Activated T-helper 17 cell treated with anti-CD3 and anti-CD28 coated beads, Interleukin-2, amount 50 U/mL, for 72 hours (primary cell): Measurements from ENCODE around the gene TEX36. TPM values are rescaled to one million over a fixed set of nuclear protein-coding genes. Genes with fewer than 3 reads are reported as not detected.
"Not testable (repeated sequence)": the region's sequence is repeated elsewhere in the genome, so short reads cannot be mapped to it uniquely, and the experiment has no call there.

Experiments
- ATAC-seq: fragments of 150-1000 bp; cut with Tn5 transposase; replicated peaks from 2 replicates; pipeline ENCODE4 v1.10.0; 2021; ENCODE audit warnings: mild to moderate bottlenecking, moderate library complexity
- H3K27ac Mint-ChIP-seq: one replicate; pipeline ENCODE4 v1.8.0; 2022; ENCODE audit warnings: mixed read lengths
- H3K27me3 Mint-ChIP-seq: one replicate; pipeline ENCODE4 v1.8.0; 2022; ENCODE audit warnings: mixed read lengths
- H3K36me3 Mint-ChIP-seq: one replicate; pipeline ENCODE4 v1.8.0; 2022; ENCODE audit warnings: low read depth, mild to moderate bottlenecking, mixed read lengths
- H3K4me1 Mint-ChIP-seq: one replicate; pipeline ENCODE4 v1.8.0; 2022; ENCODE audit warnings: mixed read lengths
- H3K4me3 Mint-ChIP-seq: one replicate; pipeline ENCODE4 v1.8.0; 2022; ENCODE audit warnings: mild to moderate bottlenecking, mixed read lengths
- H3K9me3 Mint-ChIP-seq: one replicate; pipeline ENCODE4 v1.8.0; 2022; ENCODE audit warnings: mixed read lengths
- total RNA-seq, 2 donors: library from RNA; stranded (reverse); gene quantifications; one replicate each; pipeline ENCODE4 v1.2.3, GENCODE V29; 2022

The TEX36 gene, protein sequence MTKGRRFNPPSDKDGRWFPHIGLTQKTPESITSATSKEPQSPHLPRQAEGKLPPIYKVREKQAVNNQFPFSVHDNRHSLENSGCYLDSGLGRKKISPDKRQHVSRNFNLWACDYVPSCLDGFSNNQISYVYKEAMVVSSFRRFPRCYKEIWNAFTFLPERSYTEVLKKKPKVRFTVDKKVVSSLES
- not detected for total RNA-seq

DNA sequence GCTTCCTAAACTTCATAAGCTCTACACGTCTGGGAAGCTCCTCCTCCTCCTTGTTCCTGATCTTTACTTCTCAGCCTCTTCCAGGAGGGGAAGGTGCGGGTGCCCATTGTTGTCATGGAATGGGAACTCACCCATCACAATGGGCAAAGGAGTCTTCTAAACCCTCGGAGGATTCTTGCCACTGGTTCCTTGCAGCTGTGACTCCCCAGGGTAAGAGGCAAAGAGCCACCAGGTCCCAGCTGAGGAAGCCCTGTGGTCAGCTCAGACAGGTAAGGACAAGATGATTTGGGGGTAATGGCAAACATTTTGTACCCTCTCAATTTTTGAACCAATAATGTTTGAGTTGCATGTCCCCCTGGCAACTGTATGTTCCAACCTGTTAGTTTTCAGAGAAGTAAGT is at the start of gene TEX36:
Gene TEX36, minus strand, starts transcription at position 101 of the 400 bp plus-strand sequence. CDS start 174 bp downstream, outside the sequence.
- H3K4me1 Mint-ChIP-seq, result no peaks in the 10 kb centered on the region
- no peaks in the 10 kb centered on the region for H3K36me3 Mint-ChIP-seq
- H3K27me3 Mint-ChIP-seq, result peaks cover 26% of the 10 kb centered on the region
- peaks cover 3% of the 10 kb centered on the region for H3K9me3 Mint-ChIP-seq
- no peak for ATAC-seq
- no peak within 1 kb of the TSS for H3K27ac Mint-ChIP-seq
- no peak within 1 kb of the TSS for H3K4me3 Mint-ChIP-seq

DNA sequence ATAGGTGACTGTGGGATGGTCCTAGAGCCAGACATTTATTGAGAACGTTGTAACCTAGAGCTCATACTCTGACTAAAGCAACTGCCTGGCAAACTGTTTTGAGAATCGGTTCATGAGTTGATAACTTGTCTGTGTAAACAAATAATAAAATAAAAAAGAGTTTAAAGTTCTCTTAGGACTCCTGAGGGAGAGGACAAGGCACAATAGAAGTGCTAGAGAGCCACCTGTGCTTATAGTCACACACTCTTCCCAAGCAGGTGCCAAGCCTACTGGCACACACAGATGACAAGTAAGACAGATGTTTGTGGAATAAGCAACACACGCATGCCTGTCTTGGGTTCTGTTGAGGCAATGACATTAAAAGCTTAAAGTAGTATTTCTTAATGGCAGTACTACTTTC is 44.5 kb upstream of the TEX36 start:
- H3K4me3 Mint-ChIP-seq, result no peak overlapping the region
- H3K9me3 Mint-ChIP-seq, result no peaks in the 10 kb centered on the region
- ATAC-seq, result no peak
- no peak overlapping the region for H3K27ac Mint-ChIP-seq
- no peaks in the 10 kb centered on the region for H3K27me3 Mint-ChIP-seq
- peaks cover 10% of the 10 kb centered on the region for H3K4me1 Mint-ChIP-seq
- peaks cover 98% of the 10 kb centered on the region for H3K36me3 Mint-ChIP-seq

- H3K4me1 Mint-ChIP-seq, result peaks cover 5% of the 10 kb centered on the region
- H3K4me3 Mint-ChIP-seq, result no peak overlapping the region
- H3K9me3 Mint-ChIP-seq, result no peaks in the 10 kb centered on the region
- no peak overlapping the region for H3K27ac Mint-ChIP-seq
- peaks cover 98% of the 10 kb centered on the region for H3K36me3 Mint-ChIP-seq
- no peak for ATAC-seq
- no peaks in the 10 kb centered on the region for H3K27me3 Mint-ChIP-seq
Measured at GRCh38 chr10:125726914-125727313, 44.0 kb upstream of the TEX36 start.

- Mint-ChIP-seq H3K27me3 (no peaks in the 10 kb centered on the region), H3K27ac (peak overlapping the region; percentile 20), H3K4me3 (no peak overlapping the region), H3K36me3 (peaks cover 86% of the 10 kb centered on the region), H3K9me3 (no peaks in the 10 kb centered on the region), H3K4me1 (peaks cover 5% of the 10 kb centered on the region)
- no peak for ATAC-seq
Measured at GRCh38 chr10:125722811-125723210, 39.8 kb upstream of the TEX36 start.

GRCh38 chr10:125721035-125721434 is 38.1 kb upstream of the TEX36 start:
- Mint-ChIP-seq H3K27ac (peak overlapping the region; percentile 96), H3K4me3 (peak overlapping the region; percentile 95)
- no peak for ATAC-seq

GRCh38 chr10:125720002-125720382 is 37.0 kb upstream of the TEX36 start:
- Mint-ChIP-seq H3K4me1 (peaks cover 5% of the 10 kb centered on the region), H3K27me3 (no peaks in the 10 kb centered on the region), H3K4me3 (peak overlapping the region; percentile 95), H3K9me3 (no peaks in the 10 kb centered on the region), H3K36me3 (peaks cover 58% of the 10 kb centered on the region), H3K27ac (peak overlapping the region; percentile 96)
- no peak for ATAC-seq

More at GRCh38 chr10:125721035-125721434, 38.1 kb upstream of the TEX36 start:
- peaks cover 69% of the 10 kb centered on the region for H3K36me3 Mint-ChIP-seq
- H3K4me1 Mint-ChIP-seq, result peaks cover 5% of the 10 kb centered on the region
- no peaks in the 10 kb centered on the region for H3K27me3 Mint-ChIP-seq
- no peaks in the 10 kb centered on the region for H3K9me3 Mint-ChIP-seq

GRCh38 chr10:125719173-125720001 is 36.4 kb upstream of the TEX36 start, which contains the start of gene EDRF1:
Gene EDRF1 (plus strand): TSS chr10:125719709. CDS start chr10:125719808, 99 bp downstream.
- Mint-ChIP-seq H3K4me1 (peaks cover 5% of the 10 kb centered on the region), H3K9me3 (no peaks in the 10 kb centered on the region), H3K27ac (peak within 1 kb of the TSS; percentile 96), H3K27me3 (no peaks in the 10 kb centered on the region), H3K36me3 (peaks cover 52% of the 10 kb centered on the region), H3K4me3 (peak within 1 kb of the TSS; percentile 95)
- ATAC-seq, result peak; percentile 97

- not testable (repeated sequence) for ATAC-seq, H3K4me1 Mint-ChIP-seq, H3K4me3 Mint-ChIP-seq, H3K36me3 Mint-ChIP-seq, H3K27me3 Mint-ChIP-seq, H3K27ac Mint-ChIP-seq
- peaks cover 11% of the 10 kb centered on the region for H3K9me3 Mint-ChIP-seq
Measured at GRCh38 chr10:125714728-125715127, 31.8 kb upstream of the TEX36 start.

DNA sequence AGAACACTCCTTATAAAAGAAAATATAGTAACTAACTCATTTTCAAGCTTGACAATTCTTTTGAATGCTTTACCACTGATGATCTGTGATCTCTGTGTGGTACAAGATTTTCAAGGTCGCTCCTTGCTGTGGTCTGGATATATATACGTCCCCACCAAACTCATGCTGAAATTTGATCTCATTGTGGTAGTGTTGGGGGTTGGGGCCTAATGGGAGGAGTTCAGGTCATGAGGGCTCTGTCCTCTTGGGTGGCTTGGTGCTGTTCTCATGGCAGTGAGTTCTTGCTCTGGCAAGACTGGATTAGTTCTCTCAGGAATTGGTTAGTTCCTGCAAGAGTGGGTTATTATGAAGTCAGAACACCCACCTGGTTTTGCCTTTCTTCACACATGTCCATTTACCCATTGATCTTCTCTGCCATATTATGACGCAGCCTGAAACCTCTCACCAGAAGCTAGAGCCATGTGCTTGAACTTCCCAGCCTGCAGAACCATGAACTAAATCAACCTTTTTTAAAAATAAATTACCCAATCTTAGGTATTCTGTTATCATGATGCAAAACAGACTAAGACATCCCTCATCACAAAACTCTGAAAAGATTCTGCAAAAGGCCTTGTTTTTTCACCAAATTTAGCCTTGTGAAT is 28.3 kb upstream of the TEX36 start:
- Mint-ChIP-seq H3K4me3 (no peak overlapping the region), H3K27me3 (peaks cover 4% of the 10 kb centered on the region), H3K27ac (no peak overlapping the region), H3K4me1 (no peaks in the 10 kb centered on the region), H3K9me3 (peaks cover 11% of the 10 kb centered on the region), H3K36me3 (no peaks in the 10 kb centered on the region)
- ATAC-seq, result no peak

DNA sequence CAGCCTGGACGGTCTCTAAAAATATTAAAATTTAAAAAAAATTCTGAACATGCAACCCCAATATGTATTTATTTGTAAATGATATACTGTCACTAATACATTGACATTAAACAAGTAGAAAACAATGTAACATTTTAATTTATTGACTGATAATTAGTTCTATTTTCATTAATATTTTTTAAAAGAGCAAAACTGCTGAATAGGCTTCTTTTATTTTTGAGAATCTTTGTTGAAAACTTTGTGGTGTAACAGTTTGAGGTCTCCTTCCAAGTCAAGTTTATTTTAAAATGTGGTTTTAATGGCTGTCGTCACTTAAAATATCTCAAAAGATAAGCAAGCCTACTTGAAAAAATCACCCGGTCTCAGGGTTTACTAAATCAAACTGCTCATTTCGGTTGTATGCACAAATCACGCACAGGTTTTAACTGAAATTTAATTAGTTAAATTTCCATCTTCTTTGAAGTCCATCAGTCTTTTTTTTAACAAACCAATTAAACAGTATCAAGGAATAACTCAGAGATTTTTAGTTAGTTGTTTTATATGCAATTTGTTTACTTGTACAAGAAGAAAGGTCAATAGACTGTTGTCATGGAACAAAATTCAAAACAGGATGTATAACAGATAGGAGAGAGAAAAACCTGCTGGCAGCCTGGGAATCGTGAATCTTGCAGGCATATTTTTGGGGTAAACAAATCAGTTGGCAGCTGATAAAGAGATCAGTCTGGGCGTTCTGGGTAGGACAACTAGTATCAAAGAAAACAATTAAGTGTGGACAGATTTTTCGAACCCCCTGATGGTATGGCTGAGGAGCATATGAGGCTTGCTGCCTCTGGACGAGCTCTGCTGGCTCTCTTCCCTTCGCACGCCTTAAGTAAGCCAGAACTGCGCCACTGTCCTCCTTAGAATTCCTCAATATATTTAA is 26.9 kb upstream of the TEX36 start:
- H3K4me1 Mint-ChIP-seq, result no peaks in the 10 kb centered on the region
- no peak overlapping the region for H3K27ac Mint-ChIP-seq
- ATAC-seq, result no peak
- peaks cover 8% of the 10 kb centered on the region for H3K27me3 Mint-ChIP-seq
- peaks cover 11% of the 10 kb centered on the region for H3K9me3 Mint-ChIP-seq
- H3K4me3 Mint-ChIP-seq, result no peak overlapping the region
- no peaks in the 10 kb centered on the region for H3K36me3 Mint-ChIP-seq

GRCh38 chr10:125708971-125709503 is 26.1 kb upstream of the TEX36 start:
- Mint-ChIP-seq H3K4me1 (no peaks in the 10 kb centered on the region), H3K36me3 (no peaks in the 10 kb centered on the region), H3K27ac (no peak overlapping the region), H3K9me3 (peaks cover 11% of the 10 kb centered on the region), H3K4me3 (no peak overlapping the region), H3K27me3 (peaks cover 8% of the 10 kb centered on the region)
- no peak for ATAC-seq

DNA sequence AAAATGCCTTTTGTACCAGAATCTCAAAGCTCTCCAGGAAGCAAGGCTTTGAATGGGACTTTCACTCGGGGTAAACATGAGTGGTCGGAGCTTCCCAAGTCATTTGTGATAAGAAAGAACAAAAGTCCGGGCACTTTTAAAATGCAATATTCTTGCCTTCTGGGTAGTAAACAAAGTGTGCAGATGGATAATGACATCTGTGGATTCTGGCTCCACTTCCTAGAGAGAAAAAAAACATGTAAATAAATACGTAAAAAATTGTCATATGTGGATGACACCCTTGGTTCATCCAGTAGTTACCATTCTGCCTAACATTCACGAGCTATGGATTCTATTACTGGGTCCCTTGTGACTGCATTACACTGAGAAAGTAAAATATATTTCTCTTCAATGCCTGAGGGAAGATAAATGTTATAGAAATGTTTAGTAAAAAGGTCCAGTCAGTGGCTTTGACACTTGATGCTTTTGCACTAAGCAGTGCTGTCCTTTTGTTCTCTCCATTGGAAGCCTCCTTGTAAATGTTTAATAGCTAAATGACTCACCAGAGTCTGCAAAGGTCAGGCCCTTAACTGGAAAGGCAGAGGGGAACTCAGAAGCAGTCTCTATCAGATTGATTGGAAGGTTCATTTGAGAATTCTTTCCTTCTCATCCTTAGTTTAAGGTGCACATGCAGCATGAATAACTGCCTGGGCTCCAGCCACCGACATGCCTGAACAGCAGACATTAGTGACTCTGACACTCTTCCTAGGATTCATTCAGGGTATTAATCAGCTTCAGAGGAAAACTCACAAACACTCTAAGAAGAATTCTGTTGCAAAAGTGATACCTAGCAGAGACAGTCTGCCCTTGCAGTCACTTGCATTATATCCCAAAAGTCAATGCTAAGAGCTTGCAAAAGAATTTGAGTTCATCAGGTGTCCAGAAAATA is 24.8 kb upstream of the TEX36 start:
- Mint-ChIP-seq H3K27me3 (peaks cover 9% of the 10 kb centered on the region), H3K27ac (no peak overlapping the region), H3K4me1 (no peaks in the 10 kb centered on the region), H3K36me3 (no peaks in the 10 kb centered on the region), H3K4me3 (no peak overlapping the region), H3K9me3 (peaks cover 7% of the 10 kb centered on the region)
- ATAC-seq, result no peak

- H3K4me3 Mint-ChIP-seq, result no peak overlapping the region
- H3K27ac Mint-ChIP-seq, result no peak overlapping the region
- H3K4me1 Mint-ChIP-seq, result no peaks in the 10 kb centered on the region
- no peak for ATAC-seq
- H3K9me3 Mint-ChIP-seq, result peaks cover 5% of the 10 kb centered on the region
- H3K36me3 Mint-ChIP-seq, result no peaks in the 10 kb centered on the region
- H3K27me3 Mint-ChIP-seq, result peaks cover 7% of the 10 kb centered on the region
Measured at GRCh38 chr10:125700355-125700911, 17.5 kb upstream of the TEX36 start.
